ENCODE measurements around the gene HSPA6.
"Not testable (repeated sequence)": the region's sequence is repeated elsewhere in the genome, so short reads cannot be mapped to it uniquely, and the experiment has no call there.

Gene HSPA6

DNA sequence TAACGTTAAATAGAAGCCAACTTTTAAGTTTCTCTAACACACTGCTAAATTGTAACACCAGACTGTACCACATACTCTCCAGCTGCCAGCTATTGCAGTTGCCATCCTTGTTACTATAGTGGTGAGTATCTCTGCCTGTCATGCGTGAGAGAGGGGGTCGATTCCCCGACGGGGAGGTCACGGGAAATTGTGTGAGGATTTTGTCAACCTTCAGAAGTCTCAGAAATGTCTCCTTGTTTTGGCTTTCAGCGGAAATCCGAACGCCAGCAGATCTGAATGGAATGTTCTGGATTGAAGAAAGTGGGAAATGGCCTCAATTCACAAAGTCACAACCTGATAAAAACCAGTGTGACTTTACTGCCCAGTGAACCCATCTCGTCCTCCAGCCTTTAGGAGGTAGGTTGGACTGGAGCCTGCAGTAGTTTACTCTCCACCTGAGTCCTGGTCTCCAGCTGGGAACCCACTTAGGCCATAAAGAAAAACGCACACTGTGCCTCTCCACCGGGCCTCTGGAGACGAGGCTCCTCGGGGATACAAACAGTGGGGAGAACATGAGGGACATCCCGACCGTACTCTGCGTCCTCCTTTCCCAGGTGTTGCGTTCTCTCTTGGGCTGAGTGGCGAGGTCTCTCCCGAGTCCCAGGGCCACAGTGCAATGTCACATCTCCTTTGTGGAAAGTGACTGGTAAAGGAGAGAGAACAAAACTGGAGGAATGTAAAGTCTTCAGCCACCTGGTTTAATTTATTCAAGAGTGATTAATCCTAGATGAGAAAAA lies 1.1 kb upstream of the HSPA6 start:
- ATAC-seq, result peak; percentile 12

- ATAC-seq, result peak; percentile 37
These were observed 477 bp downstream of the HSPA6 start for GRCh38 chr1:161524742-161525291.

DNA sequence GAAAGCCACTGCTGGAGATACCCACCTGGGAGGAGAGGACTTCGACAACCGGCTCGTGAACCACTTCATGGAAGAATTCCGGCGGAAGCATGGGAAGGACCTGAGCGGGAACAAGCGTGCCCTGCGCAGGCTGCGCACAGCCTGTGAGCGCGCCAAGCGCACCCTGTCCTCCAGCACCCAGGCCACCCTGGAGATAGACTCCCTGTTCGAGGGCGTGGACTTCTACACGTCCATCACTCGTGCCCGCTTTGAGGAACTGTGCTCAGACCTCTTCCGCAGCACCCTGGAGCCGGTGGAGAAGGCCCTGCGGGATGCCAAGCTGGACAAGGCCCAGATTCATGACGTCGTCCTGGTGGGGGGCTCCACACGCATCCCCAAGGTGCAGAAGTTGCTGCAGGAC lies 981 bp downstream of the HSPA6 start:
- not testable (repeated sequence) for ATAC-seq

DNA sequence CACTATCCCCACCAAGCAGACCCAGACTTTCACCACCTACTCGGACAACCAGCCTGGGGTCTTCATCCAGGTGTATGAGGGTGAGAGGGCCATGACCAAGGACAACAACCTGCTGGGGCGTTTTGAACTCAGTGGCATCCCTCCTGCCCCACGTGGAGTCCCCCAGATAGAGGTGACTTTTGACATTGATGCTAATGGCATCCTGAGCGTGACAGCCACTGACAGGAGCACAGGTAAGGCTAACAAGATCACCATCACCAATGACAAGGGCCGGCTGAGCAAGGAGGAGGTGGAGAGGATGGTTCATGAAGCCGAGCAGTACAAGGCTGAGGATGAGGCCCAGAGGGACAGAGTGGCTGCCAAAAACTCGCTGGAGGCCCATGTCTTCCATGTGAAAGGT lies 1.6 kb downstream of the HSPA6 start:
- ATAC-seq, result not testable (repeated sequence)

DNA sequence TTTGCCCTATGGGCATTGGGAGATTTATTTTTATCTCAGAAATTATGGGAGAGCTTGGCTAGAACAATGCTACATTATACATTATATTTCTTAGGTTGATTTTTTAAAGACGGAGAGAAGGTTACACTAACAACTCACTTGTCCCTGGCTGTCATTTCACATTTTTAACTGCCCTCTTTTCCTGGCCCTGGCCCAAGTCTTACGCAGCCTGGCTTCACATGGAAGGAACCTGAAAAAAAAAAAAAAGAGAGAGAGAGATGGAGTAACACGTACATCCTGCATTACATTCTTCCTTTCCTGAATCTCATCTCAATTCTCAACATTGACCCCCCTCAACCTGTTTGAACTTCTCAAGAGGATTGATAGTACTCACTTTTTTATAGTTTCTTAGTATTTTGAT lies 4.2 kb downstream of the HSPA6 start:
- not testable (repeated sequence) for ATAC-seq

DNA sequence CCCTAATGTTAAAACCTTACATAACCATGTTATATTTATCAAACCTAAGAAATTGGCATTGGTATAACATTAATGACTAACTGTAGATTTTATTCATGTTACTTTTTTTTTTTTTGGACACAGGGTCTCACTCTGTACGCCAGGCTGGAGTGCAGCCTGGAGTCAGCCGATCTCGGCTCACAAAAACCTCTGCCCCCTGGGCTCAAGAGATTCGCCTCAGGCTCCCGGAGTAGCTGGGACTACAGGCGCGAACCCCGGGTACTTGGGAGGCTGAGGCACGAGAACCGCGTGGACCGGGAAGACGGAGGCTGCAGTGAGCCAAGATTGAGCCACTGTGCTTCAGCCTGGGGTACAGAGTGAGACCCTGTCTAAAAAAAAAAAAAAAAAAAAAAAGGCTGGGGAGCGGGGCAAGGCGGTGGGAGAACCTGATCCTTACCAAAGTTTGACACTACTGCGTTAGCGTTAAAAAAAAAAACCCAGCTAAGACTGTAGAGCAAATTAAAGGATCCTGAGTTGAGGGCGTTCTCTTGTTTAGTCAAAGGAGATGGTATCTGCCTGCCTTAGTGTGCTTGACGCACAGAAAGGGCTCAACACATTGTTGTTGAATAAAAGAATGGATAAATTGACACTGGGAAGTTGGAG lies 5.2 kb downstream of the HSPA6 start:
- ATAC-seq, result peak; percentile 1

DNA sequence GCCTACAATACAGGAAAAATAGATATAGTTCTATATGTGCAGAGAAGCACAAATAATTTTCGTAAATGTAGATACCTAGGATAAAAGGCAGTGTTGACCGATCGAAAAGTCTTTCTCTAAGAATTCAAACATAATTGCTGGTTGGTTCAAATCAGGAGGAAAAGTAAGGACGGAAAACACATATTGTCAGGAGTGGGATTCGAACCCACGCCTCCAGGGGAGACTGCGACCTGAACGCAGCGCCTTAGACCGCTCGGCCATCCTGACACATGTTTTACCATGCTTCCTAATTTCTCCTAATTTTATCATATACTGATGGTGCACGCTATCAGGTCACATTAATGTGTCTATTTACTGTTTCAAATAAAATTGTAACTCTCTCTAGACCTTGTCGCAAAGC lies 5.8 kb downstream of the HSPA6 start:
- TF ChIP-seq, protein P1, sequence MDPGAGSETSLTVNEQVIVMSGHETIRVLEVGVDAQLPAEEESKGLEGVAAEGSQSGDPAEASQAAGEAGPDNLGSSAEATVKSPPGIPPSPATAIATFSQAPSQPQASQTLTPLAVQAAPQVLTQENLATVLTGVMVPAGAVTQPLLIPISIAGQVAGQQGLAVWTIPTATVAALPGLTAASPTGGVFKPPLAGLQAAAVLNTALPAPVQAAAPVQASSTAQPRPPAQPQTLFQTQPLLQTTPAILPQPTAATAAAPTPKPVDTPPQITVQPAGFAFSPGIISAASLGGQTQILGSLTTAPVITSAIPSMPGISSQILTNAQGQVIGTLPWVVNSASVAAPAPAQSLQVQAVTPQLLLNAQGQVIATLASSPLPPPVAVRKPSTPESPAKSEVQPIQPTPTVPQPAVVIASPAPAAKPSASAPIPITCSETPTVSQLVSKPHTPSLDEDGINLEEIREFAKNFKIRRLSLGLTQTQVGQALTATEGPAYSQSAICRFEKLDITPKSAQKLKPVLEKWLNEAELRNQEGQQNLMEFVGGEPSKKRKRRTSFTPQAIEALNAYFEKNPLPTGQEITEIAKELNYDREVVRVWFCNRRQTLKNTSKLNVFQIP (CRISPR knock-in tag; IDR thresholded peaks at IDR 0.05; ENCODE audit: borderline replicate concordance, low read depth), result peak; percentile 79; the same call in 1 of the 2 replicates
- ATAC-seq, result peak; percentile 72

DNA sequence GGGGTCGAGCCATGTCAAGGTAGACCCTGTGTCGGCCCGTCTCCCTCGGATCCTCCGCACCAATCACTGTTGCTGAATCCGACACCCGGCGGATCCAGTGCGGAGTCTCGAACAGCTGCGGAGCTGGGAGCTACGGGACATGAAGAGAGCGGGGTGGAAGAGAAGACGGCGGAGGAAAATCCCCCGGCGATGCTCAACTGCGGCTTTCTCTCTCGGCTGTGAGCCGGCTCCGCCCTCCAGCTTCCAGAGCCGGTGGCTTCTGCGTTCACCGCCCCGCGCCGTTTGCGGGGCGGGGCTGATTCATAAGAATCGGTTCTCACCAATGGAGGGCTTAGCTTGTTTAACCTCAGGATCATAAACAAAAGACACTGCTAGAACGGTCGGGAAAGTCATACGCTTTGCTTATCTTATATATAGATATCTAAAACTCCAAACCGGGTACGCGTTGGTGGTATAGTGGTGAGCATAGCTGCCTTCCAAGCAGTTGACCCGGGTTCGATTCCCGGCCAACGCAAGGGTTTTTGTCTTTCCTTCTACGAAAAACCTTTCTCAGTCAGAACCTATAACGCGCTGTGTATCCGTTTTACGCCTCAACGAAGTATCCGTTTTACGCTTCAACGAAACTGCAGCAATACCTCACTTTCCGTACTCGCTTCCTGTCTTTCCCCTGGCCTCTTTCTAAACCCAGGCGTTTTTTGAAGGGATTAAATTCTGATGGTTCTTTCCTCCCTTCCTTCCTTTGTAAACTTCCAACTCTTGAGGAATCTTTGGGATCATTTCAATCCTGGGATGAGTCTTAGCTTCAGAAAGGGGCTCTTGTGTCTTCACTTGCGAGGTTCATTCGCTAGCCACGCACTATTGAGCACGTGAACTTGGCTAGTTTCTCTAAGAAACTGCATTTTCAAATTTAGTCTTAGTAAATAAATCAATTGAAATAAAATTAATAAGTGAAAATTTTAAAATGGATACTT lies 6.6 kb downstream of the HSPA6 start:
- ATAC-seq, result peak; percentile 86

DNA sequence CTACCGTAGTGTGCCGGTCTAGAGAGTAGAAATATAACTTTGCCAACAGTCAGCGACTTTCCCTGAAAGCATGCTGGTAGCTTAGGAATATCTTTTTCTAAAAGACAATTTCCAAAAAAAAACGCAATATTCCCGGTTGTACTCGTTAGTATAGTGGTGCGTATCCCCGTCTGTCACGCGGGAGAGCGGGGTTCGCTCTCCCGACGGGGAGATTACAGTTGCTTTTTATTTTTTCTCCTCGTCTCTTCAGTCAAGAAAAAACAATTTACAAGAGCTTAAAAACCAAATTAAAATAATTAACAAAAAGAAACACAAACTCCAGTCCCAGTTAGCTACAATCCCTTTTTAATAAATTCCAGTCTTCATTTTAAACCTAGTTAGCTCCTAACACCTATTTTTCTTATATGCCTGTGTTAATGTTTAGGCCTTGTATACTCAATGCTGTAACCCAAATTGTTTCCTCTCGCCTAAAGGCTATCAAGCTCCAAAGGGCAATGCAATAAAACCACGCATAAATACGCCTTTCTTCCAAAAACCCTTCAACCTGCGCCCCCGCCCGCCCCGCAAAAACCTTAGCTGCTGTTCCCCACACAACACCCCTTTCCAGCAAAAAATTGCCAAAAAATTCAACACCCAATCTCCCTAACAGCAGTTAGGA lies 7.8 kb downstream of the HSPA6 start:
- ATAC-seq, result no peak
- no peak for TF ChIP-seq TSHZ2 (CRISPR knock-in tag; IDR thresholded peaks at IDR 0.05)
- no peak for TF ChIP-seq CSRNP3 (CRISPR knock-in tag; IDR thresholded peaks at IDR 0.05)
- no peak for TF ChIP-seq TCF4 (CRISPR knock-in tag; IDR thresholded peaks at IDR 0.05; ENCODE audit: borderline replicate concordance)
- TF ChIP-seq ZNF70 (CRISPR knock-in tag; IDR thresholded peaks at IDR 0.05), result no peak
- TF ChIP-seq, protein P2, sequence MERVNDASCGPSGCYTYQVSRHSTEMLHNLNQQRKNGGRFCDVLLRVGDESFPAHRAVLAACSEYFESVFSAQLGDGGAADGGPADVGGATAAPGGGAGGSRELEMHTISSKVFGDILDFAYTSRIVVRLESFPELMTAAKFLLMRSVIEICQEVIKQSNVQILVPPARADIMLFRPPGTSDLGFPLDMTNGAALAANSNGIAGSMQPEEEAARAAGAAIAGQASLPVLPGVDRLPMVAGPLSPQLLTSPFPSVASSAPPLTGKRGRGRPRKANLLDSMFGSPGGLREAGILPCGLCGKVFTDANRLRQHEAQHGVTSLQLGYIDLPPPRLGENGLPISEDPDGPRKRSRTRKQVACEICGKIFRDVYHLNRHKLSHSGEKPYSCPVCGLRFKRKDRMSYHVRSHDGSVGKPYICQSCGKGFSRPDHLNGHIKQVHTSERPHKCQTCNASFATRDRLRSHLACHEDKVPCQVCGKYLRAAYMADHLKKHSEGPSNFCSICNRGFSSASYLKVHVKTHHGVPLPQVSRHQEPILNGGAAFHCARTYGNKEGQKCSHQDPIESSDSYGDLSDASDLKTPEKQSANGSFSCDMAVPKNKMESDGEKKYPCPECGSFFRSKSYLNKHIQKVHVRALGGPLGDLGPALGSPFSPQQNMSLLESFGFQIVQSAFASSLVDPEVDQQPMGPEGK (CRISPR knock-in tag; IDR thresholded peaks at IDR 0.05; ENCODE audit: borderline replicate concordance), result no peak
- no peak for TF ChIP-seq ZNF8 (CRISPR knock-in tag; IDR thresholded peaks at IDR 0.05)
- TF ChIP-seq BACH2 (CRISPR knock-in tag; IDR thresholded peaks at IDR 0.05; ENCODE audit: borderline replicate concordance), result no peak
- no peak for TF ChIP-seq ZC3H10 (CRISPR knock-in tag; IDR thresholded peaks at IDR 0.05)
- TF ChIP-seq ZFP3 (CRISPR knock-in tag; IDR thresholded peaks at IDR 0.05), result no peak
- TF ChIP-seq, protein P1 (CRISPR knock-in tag; IDR thresholded peaks at IDR 0.05; ENCODE audit: borderline replicate concordance, low read depth), result no peak
- no peak for TF ChIP-seq TOX (CRISPR knock-in tag; IDR thresholded peaks at IDR 0.05; ENCODE audit: borderline replicate concordance)
- no peak for TF ChIP-seq GLIS3 (CRISPR knock-in tag; IDR thresholded peaks at IDR 0.05)
- no peak for TF ChIP-seq ISL1 (CRISPR knock-in tag; IDR thresholded peaks at IDR 0.05)

Data from SK-N-SH treated with all-trans-retinoic acid at 6 μM for 48 hours (cell line).